HG02852 (cell line): Measurements from ENCODE around the gene WFS1.

ENCODE experiments used
- ATAC-seq: cut with Tn5 transposase; IDR thresholded peaks from one replicate; pipeline ENCODE4 v1.9.1; 2021; ENCODE audit warnings: mild to moderate bottlenecking, moderate library complexity; ENCODE audit not compliant: unreplicated experiment

Gene WFS1

DNA sequence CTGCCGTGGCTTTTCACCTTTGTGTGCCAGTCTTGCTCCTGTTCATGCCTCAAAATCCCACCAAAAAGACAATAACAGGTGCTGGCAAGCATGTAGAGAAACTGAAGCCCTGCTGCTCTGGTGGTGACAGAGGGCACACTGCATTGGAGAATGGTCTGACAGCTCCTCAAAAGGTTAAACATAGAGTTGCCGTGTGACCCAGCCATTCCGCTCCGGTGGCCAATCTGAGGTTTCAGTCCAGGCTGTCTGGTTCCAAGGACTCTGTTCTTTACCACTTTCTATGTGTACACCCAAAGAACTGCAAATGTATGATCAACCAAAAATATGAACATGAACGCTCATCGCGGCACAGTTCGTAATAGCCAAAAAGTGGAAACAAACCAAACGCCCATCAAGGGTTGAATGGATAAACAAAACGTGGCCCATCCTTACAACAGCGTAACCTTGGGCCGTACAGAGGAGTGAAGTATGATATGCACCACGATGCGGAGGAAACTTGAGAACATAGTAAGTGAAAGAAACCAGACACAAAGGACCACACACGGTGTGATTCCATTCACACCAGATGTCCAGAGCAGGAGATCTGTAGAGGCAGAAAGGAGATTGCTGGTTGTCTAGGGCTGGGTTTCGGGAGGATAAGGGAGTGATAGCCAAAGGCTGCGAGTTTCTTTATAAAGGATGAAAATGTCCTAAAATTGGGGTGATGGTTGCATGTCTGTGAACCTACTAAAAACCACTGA, 33.6 kb upstream of the WFS1 start:
- ATAC-seq = no peak

DNA sequence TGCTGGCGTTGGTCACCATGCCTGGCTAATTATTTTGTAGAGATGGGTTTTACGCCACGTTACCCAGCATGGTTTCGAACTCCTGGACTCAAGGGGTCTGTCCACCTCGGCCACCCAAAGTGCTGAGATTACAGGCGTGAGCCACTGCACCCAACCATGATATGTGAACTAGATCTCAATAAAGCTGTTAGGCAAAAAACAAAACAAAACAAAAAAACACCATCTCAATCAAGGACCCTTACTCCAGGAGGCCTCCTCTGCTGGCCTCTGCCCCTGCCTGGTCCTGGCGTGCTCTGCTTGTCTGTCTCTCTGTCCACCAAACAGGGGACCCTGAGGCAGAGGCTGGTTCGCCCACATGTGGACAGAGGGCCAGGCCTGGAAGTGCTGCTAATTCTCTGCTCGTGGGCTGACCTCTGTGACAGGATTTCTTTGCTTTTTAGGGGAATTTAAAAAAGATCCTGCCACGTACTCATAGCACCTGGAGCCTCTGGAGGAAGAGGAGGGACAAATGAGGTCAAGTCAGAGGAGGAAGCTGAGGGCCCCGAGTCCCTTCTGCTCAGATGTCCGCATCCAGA, 32.7 kb upstream of the WFS1 start:
- no peak for ATAC-seq

DNA sequence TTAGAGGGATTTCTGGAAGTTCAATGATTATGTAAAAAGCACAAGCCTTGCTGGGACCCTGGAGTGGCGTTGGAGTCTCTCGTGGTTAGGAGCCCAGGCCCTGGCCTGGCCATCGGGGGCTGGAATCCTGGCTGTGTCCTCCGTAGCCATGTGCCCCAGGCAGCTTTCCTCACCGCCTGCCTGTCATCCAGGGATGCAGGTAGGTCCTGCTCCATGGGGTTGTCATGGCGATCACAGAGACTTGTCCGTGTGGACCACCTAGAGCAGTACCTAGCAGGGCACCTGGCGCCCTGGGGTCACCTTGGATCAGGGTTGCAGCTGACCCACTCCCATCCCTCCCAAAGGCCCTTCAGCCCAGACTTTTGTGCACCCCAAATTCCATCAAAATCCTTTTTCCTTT, 30.2 kb upstream of the WFS1 start:
- no peak for ATAC-seq

DNA sequence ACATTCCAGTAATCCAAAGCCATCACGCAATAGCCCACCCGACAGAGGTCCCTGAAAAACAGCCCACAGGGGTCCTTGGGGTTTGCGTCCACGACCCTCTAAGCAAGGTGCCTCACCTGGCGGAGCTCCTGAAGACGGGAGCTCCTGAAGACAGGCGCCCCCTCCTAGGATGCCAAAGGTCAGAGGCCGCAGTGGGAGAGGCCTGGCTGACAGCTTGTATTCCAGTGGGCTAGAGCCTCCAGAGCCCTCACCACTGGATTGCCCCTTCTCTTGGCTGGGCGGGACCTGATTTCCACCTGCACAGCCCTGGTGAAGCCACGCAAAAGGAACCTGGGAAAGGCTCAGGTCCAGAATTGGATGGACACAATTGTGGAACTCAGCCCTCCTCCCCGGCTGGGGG, 29.7 kb upstream of the WFS1 start:
- no peak for ATAC-seq

DNA sequence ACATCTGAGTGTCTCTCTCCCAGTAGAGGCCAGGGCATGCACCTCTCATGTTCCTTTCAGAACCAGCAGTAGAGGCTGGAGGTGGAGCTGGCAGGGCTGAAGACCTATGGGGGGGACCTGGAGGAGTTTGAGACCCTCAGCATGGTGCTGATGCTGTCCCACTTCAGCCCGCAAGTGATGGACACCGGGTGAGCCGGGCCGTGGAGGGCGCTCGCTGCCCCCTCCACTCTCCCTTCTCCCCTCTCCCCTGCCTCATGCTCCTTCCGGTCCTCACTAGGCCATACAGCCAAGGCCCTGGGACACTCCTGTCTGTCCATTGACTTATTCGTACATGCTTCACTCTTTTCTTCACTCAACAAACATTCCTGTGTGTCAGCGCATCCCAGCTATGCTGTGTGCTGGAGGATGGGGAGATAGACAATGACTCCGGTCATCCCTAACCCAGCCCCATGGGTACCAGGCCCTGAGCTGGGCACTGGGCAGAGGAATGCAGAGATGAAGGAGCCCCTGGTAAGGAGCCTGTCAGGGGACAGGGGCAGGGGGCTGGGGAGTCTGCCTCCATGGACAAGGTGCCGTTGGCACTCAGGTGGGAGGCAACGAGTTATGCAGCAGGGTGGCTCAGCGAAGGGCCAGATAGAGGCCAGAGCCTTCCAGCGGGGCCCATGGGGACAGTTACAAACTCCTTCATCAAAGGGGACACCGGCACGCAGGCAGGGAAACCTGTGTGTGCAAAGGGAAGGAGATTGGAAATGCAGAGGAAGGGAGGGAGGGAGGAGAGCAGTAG, 28.4 kb upstream of the WFS1 start:
- ATAC-seq = no peak

DNA sequence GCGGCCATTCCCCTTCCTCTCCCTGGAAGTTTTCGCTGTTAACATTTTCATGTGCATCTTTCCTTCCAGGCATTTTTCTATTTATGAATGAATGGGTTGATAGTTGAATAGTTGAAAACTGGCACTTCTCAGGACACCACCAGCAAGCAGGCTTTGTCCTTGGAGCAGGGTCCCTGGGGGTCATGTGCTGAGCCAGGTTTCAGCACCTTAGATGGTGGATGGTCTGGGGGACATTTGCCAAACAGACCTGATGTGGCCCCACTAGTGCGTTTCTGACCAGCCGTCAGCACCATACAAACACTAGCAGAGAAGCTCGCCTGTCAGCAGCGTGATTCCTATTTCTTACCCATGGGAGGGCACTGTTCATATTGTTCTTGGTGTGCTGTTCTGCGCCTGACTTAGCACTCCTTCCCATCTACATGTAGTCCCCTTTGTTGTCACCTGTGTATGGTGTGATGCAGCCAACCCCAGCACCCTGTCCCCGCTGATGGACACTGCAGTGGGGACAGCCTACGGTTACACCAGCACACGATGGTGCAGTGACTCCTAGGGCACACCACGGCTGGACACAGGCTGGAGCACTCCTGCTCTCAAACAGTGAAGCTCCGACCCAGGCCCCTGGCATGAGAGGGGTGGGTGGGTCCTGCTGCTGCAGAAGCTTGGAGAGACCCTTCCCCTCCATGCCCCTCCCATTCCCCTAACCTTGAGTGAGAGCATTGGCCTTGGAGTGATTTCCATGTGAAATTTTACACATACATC, 27.2 kb upstream of the WFS1 start:
- ATAC-seq = no peak

DNA sequence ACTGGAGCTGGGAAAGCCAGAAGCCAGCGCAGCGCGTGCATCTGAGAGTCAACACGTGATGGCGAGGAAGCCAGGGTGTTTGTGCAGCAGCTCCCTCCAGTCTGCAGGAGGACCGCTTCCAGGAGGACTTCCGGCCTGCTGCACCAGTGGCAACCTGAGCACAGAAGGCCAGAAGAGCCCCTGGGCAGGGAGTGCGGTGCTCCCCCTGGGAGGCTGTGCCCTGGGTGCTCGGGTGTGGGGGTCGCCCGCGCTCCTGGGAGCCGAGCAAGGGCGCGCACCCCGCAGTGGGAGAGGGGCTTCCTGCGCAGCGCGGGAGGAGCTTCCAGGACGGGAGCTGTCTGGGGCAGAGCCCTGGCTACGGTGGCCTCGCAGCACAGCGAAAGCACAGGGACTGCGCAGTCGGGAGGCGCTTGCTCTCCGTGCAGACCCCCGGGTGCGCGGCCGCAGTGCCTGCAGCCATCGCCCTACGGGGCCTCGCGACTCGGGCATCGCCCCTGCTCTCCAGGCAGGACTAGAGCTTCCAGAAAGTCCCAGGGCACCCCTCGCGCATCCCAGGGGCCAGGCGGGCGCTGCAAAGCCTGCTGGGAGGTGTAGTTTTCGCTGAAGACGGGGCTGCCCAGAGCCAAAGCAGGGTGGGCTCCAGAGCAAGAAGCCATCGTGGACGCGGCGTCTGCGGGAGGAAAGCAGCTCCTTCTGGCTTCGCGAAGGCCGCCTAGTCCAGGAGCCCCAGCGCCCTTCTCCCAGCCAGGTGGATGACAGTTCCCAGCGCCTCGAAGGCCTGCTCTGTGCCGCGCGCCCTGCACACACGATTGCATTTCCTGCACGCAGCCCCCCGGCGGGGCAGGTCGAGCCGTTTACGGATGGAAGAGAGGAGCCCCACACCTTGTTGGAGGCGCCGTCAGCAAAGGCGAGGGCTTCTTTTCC, 24.1 kb upstream of the WFS1 start:
- no peak for ATAC-seq

DNA sequence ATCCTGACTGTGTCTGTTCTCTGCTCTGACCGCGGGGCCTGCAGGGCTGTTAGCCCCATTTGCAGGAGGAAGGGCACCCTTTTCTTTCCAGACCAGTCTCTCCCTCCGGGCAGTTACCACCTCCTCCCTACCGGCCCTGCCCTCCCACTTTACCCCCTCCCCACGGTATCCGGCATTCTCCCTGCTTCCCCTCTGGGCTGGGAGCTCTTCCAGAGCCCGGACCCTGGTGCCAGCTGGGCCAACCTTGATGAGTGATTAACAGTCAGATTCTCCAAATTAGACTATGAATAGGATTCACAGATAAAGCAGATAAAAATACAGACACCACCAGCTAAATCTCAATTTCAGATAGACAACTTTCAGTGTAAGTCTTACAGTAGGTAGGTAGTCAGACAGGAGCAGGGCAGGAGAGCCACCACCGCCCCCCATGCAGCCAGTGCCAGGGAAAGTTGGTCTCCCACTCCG, 23.4 kb upstream of the WFS1 start:
- ATAC-seq = no peak

DNA sequence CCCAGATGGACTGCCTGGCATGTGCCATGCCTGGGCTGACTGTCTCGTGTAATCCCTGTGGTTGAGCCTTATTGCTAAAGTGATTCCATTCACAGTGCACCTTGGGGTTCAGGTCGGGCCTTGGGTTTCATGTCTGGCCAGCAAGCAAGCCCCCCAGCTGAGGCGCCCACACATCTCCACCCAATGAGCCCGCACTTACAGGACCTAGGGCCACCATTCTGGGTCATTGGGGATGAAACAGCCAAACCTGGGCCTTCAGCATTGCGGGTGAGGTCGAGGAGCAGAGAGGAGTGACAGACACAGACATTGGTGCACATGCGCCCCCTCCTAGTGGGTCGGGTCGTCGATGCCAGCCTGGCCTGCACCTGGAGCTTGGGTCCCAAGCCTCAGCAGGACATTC, 21.3 kb upstream of the WFS1 start:
- ATAC-seq = no peak

DNA sequence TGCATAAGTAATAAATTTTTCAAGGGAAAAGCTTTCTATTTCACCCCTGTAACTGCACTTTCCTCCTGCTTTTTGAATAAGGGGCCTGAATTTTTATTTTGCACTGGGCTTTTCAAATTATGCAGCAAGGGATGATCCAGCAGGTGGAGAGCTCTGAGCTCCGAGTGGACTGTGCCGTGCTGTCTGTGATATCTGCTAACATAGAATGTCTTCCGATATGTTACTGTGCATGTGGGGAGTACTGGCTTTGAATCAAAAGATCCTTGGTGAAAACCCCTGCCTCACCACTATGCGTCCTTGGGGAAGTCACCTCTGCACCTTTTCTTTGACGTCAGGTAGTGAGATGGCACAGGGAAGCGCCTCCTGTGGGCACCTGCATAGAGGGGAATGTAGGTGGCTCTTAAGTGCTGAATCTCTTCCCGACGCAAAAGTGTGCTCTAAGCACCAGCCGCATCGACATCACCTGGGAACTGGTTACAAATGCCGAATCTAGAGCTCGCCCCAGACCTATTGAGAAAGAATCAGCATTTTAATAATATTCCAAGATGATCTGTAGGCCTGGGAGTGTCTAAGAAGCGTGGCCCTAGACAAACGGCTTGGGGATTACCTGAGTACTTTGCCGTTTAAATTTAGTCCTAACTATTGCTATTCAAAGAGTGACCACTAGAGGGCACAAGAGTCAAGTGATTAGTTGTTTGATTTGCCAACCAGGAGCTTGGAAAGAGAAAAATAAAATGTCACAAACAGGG, 19.2 kb upstream of the WFS1 start:
- ATAC-seq = no peak

DNA sequence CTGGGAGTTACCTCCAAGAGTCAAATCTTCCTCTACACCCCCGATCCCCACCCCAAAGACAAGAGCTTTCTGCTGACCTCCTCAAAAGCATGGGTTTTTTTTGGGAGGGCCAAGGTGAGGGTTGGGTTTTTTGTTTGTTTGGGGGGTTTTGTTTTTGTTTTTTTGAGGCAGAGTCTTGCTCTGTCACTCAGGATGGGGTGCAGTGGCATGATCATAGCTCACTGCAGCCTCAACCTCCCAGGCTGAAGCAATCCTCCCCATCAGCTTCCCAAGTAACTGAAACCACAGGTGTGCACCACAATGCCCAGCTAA, 18.7 kb upstream of the WFS1 start:
- ATAC-seq = no peak

DNA sequence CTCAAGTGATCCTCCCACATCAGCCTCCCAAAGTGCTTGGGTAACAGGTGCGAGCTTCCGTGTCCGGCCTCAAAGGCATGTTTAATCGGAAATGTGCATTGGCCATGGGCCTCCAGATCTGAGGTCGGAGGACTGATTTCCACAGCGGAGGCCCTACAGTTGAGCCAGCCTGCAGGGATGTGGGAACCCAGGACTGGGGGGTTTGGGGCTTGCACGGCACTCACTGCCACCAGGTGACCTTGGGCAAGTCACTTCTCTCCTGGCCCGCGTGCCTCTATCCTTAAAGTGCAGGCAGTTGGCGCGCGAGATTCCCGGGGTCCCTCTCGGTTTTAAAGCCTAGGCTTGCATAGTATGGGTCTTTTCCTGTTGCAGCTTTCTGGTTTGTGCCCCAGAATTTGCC, 18.3 kb upstream of the WFS1 start:
- no peak for ATAC-seq

DNA sequence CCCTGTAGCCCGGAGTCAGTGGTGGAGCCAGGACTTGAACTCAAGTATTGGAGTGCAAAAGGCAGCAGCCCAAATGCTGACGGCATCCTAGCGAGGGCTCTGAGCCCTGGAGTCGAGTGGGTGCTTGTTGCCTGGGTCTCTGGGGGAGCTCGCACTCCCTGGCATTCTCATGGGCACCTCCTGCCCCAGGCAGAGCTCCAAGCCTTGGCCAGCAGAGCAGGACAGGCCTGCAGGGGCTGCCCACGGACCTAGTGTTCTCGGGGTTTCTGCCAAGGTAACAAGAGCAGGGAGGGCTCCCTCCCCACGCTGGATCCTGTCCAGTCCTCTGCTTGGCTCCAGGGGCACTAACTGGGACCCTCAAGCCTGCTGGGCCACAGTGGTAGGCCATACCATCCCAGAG, 17.6 kb upstream of the WFS1 start:
- no peak for ATAC-seq

DNA sequence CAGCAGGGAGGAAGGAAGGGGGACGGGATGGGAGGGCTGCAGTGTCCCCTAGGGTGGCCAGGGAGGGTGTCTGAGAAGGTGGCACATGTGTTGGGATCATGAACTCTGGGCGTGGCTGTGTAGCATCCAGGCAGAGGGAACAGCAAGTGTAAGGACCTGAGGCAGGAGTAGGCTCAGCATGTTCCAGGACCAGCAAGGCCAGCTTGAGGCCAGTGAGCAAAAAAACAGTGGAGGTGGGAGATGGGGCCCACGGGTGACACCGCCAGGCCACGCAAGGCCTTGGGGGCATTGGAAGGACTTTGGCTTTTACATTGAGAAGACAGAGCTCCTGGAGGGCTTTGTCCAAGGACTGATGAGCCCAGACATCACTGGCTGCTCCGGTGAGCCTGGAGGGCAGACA, 16.5 kb upstream of the WFS1 start:
- ATAC-seq = no peak

DNA sequence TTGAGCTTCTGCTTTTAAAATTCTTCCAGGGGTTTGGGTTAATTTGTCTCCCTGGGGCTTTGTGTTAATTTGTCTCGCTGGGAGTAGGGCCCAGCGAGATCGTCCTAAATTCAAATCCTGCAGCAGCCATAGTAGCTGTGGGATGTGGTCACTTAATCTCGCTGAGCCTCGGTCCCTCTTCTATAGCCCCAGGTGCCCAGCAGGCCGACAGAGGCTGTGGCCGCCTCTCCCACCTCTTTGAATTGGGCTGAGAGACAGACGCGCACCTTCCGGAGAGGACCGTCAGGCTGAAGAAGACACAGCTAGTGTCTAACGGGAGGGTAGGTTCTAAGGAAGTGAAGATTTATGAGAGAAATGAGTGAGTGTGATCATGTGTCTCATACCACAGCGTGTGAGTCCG, 15.7 kb upstream of the WFS1 start:
- ATAC-seq = no peak

DNA sequence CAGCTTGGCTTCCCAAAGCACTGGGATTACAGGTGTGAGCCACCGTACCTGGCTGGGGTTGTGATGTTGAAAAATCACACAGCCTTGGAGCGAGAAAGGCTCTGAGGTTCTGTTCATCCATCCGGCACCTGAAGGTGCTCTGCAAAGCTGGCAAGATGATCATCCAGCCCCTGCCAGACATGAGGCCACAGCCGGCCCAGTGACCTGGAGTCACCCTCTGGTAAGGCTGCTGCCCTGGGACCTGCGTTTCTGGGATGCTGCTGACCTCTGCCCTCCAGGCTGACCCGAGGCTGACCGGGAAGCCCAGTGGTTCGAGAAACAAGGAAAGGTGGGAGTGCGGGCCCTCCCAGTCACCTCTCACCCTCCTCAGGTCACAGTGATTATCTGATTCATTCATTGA, 13.5 kb upstream of the WFS1 start:
- ATAC-seq = no peak

DNA sequence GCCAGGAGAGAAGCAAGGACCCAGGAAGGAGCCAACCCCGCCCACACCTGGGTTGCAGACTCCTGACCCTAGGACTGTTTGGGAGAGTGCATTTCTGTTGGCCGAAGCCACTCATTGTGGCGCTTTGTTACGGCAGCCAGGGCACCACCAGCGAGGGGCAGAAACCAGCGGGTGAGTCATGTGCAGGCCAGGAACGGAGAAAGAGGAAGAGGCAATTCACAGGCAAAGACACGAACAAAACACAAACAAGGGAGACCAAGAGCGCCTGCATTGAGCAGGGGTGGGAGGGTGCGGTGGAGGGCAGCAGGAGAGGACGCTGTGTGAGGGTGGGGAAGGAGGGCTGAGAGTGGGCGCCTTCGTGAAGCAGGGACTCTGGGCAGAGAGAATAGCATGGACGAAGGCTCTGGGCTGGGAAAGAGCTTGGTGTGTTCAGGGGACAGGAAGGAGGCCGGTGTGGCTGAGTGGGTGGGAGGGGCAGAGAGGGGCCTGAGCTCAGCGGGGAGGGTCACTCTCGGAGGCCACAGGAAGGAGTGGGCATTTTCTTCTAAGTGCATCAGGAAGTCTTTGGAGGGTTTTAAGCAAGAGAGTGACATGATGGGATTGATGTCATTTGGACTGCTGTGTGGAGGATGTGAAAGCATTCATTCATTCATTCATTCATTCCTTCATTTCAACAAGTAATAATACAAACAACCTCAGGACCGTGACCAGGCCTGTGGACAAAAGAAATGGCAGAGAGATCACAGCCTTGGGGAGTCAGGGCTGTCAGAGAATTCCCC, 12.2 kb upstream of the WFS1 start:
- ATAC-seq = no peak

DNA sequence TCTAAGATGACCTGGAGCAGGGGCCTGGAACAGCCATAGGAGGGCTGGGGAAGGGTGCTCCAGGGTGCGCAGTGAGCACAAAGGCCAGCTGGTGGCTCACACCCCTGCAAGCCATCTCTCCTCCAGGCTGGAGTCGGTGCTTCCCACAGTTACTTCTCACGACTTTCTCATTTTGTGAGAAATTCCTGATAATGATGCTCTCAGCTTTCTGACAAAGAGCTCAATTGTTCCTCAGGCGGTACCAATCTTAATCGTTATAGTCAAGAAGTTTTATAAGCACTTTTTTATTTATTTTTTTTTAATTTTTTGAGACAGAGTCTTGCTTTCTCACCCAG, 11.7 kb upstream of the WFS1 start:
- no peak for ATAC-seq

DNA sequence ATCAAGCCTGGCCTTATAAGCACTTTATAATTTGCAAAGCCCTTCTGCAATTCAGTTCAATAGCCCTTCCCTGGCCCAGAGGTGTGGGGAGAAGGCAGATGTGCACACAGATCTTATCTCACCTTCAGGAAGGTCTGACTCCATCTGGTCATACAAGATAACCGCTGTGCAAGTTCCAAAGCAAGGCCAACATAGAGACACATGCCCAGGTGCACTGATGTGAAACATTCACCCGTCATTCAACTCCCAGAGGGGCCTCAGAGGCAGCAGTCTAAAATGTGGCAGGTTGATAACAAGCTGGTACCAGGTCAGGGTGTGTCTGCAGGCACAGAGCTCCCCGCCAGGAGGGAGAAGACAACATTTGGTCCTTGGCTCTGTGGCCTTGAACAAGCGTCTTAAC, 10.9 kb upstream of the WFS1 start:
- ATAC-seq = no peak
